ENCODE data around the gene GRB7. TPM values are rescaled to one million over a fixed set of nuclear protein-coding genes. Genes with fewer than 3 reads are reported as not detected.

Gene GRB7
- total RNA-seq, 4 donors from 2014 or later: 0.41 to 0.70 TPM; not detected in 2

DNA sequence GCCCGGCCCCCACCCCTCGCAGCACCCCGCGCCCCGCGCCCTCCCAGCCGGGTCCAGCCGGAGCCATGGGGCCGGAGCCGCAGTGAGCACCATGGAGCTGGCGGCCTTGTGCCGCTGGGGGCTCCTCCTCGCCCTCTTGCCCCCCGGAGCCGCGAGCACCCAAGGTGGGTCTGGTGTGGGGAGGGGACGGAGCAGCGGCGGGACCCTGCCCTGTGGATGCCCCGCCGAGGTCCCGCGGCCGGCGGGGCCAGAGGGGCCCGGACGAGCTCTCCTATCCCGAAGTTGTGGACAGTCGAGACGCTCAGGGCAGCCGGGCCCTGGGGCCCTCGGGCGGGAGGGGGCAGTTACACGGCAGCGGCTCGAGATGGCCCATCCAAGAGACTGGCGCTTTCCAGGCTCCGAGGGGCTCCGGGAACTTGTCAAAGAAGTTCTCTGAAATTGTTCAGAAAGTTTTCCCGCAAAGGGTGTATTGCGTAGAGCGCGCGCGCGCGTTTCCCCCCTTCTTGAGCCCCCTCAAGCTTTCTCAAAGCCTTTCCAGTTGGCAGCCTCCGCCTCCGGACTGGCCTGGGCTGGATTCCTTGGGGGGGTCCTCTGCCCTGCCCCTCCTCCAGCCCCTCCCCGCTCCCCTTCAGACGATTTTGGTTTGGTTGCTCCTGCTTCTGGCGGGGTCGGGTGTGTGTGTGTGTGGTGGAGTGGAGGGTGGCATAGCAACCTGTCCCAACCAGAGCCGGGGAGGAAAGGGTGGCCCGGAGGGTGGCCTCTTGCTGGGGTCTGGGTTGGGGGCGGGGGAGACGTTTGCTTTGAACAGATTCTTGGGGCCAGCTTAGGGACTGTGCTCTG lies 37.4 kb upstream of the GRB7 start:
- Histone ChIP-seq H3K27ac (peak overlapping the region; percentile 59 to 78 (median 74)), H3K27me3 (no peaks in the 10 kb centered on the region), H3K36me3 (no peaks in the 10 kb centered on the region), H3K4me1 (peaks cover 19 to 42% of the 10 kb centered on the region in 2 donors), H3K4me3 (peak overlapping the region; percentile 65 to 83 (median 76)), H3K9me3 (no peaks in the 10 kb centered on the region)
- DNase-seq: no peak
- peak; percentile 69 for ATAC-seq
- in situ Hi-C loops (cut with MboI; ENCODE audit: low sequenced_read_pairs in 4 of 4) (no loop called here), intact Hi-C loops (cut with DNase I; ENCODE audit: low total_unique reads) (no loop called here)
- no peak for TF ChIP-seq CTCF (IDR thresholded peaks at IDR 0.05 in 4 of 5, conservative IDR thresholded peaks at IDR 0.05 in 1 of 5)
- no peak for TF ChIP-seq POLR2A (IDR thresholded peaks at IDR 0.05)

GRCh38 chr17:39701012-39701783 lies 36.5 kb upstream of the GRB7 start:
- intact Hi-C loops (cut with DNase I; ENCODE audit: low total_unique reads) (no loop called here), in situ Hi-C loops (cut with MboI; ENCODE audit: low sequenced_read_pairs in 4 of 4) (no loop called here)
- H3K4me1 ChIP-seq: peaks cover 27 to 49% of the 10 kb centered on the region in 2 donors

DNA sequence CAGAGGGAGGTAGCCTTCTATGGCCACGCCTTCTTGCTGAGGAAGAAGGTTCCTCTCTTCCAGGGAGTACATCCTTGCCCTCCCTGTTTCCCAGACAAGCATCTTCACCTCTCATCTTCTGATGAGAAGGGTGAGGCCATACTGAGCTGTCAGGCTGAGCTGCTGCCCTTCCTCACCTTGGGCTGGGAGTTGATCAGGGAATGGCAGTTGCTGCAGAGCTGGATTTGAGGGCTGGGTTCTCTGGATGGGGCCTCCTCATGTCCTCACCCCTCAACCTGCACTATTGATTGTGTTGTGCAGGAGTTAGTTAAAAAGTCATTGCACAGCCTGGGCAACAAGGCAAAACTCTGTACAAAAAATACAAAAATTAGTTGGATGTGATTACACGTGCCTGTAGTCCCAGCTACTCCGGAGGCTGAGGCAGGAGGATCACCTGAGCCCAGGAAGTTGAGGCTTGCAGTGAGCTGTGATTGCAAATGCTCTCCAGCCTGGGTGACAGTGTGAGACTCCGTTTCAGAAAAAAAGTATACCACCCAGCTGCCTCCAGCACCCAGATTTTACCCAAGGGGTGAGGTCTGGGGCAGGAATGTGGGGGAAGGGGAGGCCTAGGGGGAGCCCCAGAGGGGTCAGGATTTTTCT lies 35.8 kb upstream of the GRB7 start:
- H3K27ac ChIP-seq: no peak overlapping the region
- peaks cover 29 to 55% of the 10 kb centered on the region in 2 donors for H3K4me1 ChIP-seq
- in situ Hi-C loops (cut with MboI; ENCODE audit: low sequenced_read_pairs in 4 of 4): no loop called here
- no peak for ATAC-seq
- no peaks in the 10 kb centered on the region for H3K9me3 ChIP-seq
- no peak for DNase-seq
- TF ChIP-seq POLR2A (IDR thresholded peaks at IDR 0.05) (no peak), CTCF (IDR thresholded peaks at IDR 0.05 in 4 of 5, conservative IDR thresholded peaks at IDR 0.05 in 1 of 5) (no peak)
- no peak overlapping the region for H3K4me3 ChIP-seq
- no peaks in the 10 kb centered on the region for H3K36me3 ChIP-seq
- intact Hi-C loops (cut with DNase I; ENCODE audit: low total_unique reads): no loop called here
- H3K27me3 ChIP-seq: no peaks in the 10 kb centered on the region

More at GRCh38 chr17:39701012-39701783, 36.5 kb upstream of the GRB7 start:
- no peaks in the 10 kb centered on the region for H3K36me3 ChIP-seq
- no peaks in the 10 kb centered on the region for H3K9me3 ChIP-seq
- TF ChIP-seq POLR2A (IDR thresholded peaks at IDR 0.05): no peak
- TF ChIP-seq CTCF (IDR thresholded peaks at IDR 0.05 in 4 of 5, conservative IDR thresholded peaks at IDR 0.05 in 1 of 5): no peak
- H3K27ac ChIP-seq: peak overlapping the region; percentile 59 to 78 (median 74)
- no peaks in the 10 kb centered on the region for H3K27me3 ChIP-seq
- DNase-seq (no peak), ATAC-seq (no peak)
- H3K4me3 ChIP-seq: peak overlapping the region; percentile 65 to 83 (median 76)

DNA sequence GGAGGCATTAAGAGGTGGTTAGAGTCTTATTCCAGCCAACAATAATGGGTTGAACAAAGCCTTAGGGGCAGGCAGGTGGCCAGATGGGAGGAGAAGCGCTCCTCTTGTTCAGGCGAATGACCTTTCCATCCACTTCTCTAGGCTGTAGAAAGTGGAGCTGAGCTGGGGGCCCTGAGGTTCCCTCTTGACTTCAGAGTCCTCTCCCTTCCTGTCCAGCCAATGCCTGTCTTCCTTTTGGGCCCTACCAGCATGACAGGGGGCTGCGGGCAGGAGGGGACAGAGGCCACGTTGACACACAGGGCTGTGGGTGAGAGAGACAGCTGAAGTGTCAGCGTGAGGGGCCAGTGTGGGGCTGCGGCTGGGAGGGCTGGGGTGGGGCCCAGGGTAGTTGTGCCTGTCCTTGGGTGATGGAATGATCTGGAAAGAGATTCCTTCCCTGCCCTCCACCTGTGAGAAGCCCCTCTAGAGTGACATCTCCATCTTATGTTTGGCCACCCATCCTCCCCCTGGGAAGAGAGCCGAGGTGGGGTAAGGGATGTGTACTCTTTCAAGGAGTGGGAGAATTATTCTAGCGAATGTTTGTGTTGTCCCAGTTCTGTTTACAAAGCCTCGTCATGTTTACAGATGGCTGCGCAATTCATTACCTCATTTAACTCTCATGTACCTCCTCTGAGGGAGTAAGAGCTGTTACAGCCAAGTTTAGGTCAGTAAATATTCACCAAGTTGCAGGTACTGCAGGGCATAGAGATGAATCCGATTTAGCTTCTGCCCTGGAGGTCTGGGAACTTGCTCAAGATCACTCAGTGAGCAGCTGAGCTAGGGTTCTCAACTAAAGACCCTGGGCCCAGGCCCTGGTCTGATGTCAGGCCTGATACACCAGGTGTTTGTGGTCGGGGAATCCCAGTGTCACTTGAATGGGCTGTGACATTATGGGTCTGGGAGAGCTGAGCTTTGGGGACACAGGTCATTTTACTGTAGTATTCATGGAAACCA lies 34.5 kb upstream of the GRB7 start:
- peak overlapping the region in 1 of 4 donors; percentile 51 for H3K27ac ChIP-seq
- no peaks in the 10 kb centered on the region for H3K9me3 ChIP-seq
- H3K4me1 ChIP-seq: peaks cover 29 to 57% of the 10 kb centered on the region in 2 donors
- peaks cover 0 to 2% of the 10 kb centered on the region in 2 donors for H3K36me3 ChIP-seq
- no peaks in the 10 kb centered on the region for H3K27me3 ChIP-seq
- intact Hi-C loops (cut with DNase I; ENCODE audit: low total_unique reads) (no loop called here), in situ Hi-C loops (cut with MboI; ENCODE audit: low sequenced_read_pairs in 4 of 4) (no loop called here)
- DNase-seq (no peak), ATAC-seq (no peak)
- TF ChIP-seq CTCF (IDR thresholded peaks at IDR 0.05 in 4 of 5, conservative IDR thresholded peaks at IDR 0.05 in 1 of 5) (no peak), POLR2A (IDR thresholded peaks at IDR 0.05) (no peak)
- H3K4me3 ChIP-seq: no peak overlapping the region
